HAP-1 (cell line): Measurements from ENCODE around the gene DOCK10.
A peak's percentile ranks its signal among the peaks of the same experiment; 100 is the strongest.

ENCODE experiments used
- DNase-seq, 2 experiments: peaks; one replicate each; pipeline ENCODE4 v3.0.0-alpha.2; 2016 to 2020; ENCODE audit warnings: low spot score in 2 of 2
- H3K27me3 ChIP-seq: fragments of 250-450 bp; sonication (Bioruptor Pico); 2 replicates; pipeline ENCODE4 v1.5.1; 2020; ENCODE audit warnings: low read depth, mild to moderate bottlenecking, moderate library complexity
- H3K36me3 ChIP-seq: fragments of 250-450 bp; sonication (Bioruptor Pico); replicated peaks from 2 replicates; pipeline ENCODE4 v1.5.1; 2020; ENCODE audit warnings: mild to moderate bottlenecking
- H3K4me1 ChIP-seq: fragments of 250-450 bp; sonication (Bioruptor Pico); 2 replicates; pipeline ENCODE4 v1.5.1; 2020; ENCODE audit warnings: mild to moderate bottlenecking
- H3K4me3 ChIP-seq: fragments of 250-450 bp; sonication (Bioruptor Pico); 2 replicates; pipeline ENCODE4 v1.5.1; 2020; ENCODE audit warnings: mild to moderate bottlenecking, moderate library complexity
- H3K9me3 ChIP-seq: fragments of 250-450 bp; sonication (Bioruptor Pico); 2 replicates; pipeline ENCODE4 v1.5.1; 2020; ENCODE audit warnings: mild to moderate bottlenecking, moderate library complexity
- in situ Hi-C: fragments of 300-500 bp; cut with MboI; formaldehyde crosslinking; loops from 3 replicates; pipeline ENCODE4 v1.14.3; 2020; ENCODE audit warnings: low sequenced_read_pairs, inconsistent platforms, mixed read lengths

Gene DOCK10

DNA sequence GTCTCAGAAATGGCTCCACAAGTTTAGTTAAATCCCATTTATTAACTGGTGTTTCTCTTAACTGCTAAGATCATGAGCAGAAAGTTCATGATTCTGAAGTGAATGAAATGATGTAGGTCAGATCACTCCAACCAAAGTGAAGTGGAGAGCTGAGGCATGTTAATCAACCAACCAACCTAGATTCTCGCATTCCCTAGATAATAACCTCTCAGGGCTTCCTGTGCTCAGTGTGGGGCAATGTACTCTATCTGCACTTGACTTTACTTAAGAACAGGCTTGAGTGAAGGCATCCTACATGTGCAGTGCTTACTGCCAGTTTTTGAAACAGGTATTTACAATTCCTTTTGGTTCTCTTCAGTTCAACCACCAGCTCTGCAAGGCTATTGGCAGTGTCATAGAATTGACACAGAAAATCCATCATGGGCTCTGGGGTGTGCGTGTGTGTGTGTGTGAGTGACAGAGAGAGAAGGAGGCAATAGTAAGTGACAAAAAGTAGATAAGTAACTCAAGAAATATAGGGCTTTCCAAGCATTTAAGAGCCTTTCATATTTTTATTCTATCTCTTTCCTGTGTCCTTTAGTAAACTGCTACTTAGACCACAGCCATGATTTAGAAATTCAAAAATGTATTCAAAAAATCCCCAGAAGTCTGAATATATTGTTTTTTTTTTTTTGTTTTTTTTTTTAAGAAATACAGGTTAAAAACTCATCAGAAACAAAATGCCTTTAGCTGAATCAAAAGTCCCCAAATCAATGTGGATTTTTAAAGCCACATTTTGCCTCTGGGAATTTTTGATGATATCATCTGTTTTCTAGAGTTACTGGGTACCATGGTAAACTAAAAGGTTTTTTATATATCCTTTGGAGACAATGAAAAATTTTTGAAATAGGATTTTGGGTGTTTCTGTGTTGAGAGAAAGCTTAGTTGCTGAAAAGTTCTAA is 28.6 kb downstream of the DOCK10 start:
- Histone ChIP-seq H3K27me3 (0 out of 2 replicates have a peak, but pooled peaks cover 3% of the 10 kb centered on the region), H3K9me3 (no peaks in the 10 kb centered on the region), H3K36me3 (no peaks in the 10 kb centered on the region), H3K4me3 (no peak overlapping the region), H3K4me1 (no peaks in the 10 kb centered on the region)
- in situ Hi-C loops = loop anchor here (25.0 kb wide), 1 partner anchor 651 kb away; no protein-coding TSS in a partner anchor
- DNase-seq = no peak

GRCh38 chr2:225011585-225011984 is 30.7 kb downstream of the DOCK10 start:
- Histone ChIP-seq H3K4me1 (no peaks in the 10 kb centered on the region), H3K27me3 (0 out of 2 replicates have a peak, but pooled peaks cover 3% of the 10 kb centered on the region), H3K4me3 (no peak overlapping the region), H3K9me3 (no peaks in the 10 kb centered on the region), H3K36me3 (no peaks in the 10 kb centered on the region)
- no peak for DNase-seq
- in situ Hi-C loops = loop anchor here (25.0 kb wide), 1 partner anchor 649 kb away; no protein-coding TSS in a partner anchor

- DNase-seq = no peak
- Histone ChIP-seq H3K4me1 (no peaks in the 10 kb centered on the region), H3K27me3 (0 out of 2 replicates have a peak, but pooled peaks cover 3% of the 10 kb centered on the region), H3K4me3 (no peak overlapping the region), H3K36me3 (no peaks in the 10 kb centered on the region), H3K9me3 (no peaks in the 10 kb centered on the region)
- in situ Hi-C loops = loop anchor here (25.0 kb wide), 1 partner anchor 649 kb away; no protein-coding TSS in a partner anchor
These were observed 31.5 kb downstream of the DOCK10 start for GRCh38 chr2:225010804-225011203.

DNA sequence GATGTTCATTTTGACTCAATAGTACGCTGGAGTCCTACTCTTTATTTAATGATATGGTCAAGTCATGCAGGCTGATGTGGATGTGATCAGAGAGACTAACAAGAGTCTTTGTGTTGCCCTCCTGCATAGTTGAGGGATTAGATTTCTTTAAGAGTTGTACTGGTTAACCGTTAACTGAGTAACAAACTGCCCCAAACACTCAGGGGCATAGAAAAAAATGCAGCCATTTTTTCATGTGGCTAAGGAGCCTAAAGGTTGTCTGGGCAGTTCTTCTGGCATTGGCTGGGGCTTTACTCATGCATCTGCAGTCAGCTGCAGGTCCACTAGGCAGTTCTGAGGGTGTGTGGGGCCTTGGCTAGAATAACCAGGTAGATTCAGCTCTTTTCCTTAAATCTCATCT is 32.5 kb downstream of the DOCK10 start:
- H3K36me3 ChIP-seq = no peaks in the 10 kb centered on the region
- H3K27me3 ChIP-seq = peaks cover 3% of the 10 kb centered on the region; the same call in 1 of the 2 replicates
- in situ Hi-C loops = loop anchor here (25.0 kb wide), 1 partner anchor 647 kb away; no protein-coding TSS in a partner anchor
- no peaks in the 10 kb centered on the region for H3K9me3 ChIP-seq
- no peak overlapping the region for H3K4me3 ChIP-seq
- DNase-seq = no peak
- H3K4me1 ChIP-seq = no peaks in the 10 kb centered on the region

- DNase-seq = peak in 1 of 2 experiments; percentile 36
- Histone ChIP-seq H3K9me3 (no peaks in the 10 kb centered on the region), H3K4me1 (no peaks in the 10 kb centered on the region), H3K27me3 (peaks cover 3% of the 10 kb centered on the region; the same call in 1 of the 2 replicates), H3K4me3 (no peak overlapping the region), H3K36me3 (no peaks in the 10 kb centered on the region)
- in situ Hi-C loops = loop anchor here (25.0 kb wide), 1 partner anchor 647 kb away; no protein-coding TSS in a partner anchor
These were observed 33.3 kb downstream of the DOCK10 start for GRCh38 chr2:225008935-225009334.

DNA sequence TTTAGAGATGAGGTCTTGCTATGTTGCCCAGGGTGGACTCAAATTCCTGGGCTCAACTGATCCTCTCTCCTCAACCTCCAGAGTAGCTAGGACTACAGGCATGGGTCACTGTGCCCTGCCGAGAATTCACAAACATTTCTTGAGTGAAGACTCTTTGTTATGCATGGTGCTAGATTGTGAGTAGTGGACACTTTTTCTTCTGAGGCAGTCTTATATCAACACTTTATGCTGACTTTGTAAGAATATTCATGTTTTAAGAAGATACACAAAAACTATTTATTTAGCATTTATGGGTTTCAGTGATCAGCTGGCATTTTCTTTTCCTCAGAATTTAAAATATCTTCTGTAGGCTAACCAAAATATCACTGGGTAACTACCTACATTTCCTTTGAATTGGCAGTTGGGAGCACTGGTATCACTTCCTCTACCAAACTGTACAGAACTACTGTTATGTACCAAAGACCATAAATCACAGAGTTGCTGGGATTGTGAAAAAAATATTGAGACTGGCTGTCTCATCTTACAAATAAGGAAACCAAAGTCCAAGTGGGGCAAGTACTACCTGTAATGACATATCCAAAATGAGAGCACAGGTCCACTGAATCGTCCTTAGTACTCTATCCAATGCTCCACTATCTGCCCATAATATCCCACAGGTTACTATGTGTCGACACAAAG is 34.0 kb downstream of the DOCK10 start:
- H3K27me3 ChIP-seq = peaks cover 3% of the 10 kb centered on the region; the same call in 1 of the 2 replicates
- in situ Hi-C loops = loop anchor here (25.0 kb wide), 1 partner anchor 646 kb away; no protein-coding TSS in a partner anchor
- no peaks in the 10 kb centered on the region for H3K9me3 ChIP-seq
- H3K4me3 ChIP-seq = no peak overlapping the region
- no peaks in the 10 kb centered on the region for H3K36me3 ChIP-seq
- H3K4me1 ChIP-seq = no peaks in the 10 kb centered on the region
- DNase-seq = no peak

DNA sequence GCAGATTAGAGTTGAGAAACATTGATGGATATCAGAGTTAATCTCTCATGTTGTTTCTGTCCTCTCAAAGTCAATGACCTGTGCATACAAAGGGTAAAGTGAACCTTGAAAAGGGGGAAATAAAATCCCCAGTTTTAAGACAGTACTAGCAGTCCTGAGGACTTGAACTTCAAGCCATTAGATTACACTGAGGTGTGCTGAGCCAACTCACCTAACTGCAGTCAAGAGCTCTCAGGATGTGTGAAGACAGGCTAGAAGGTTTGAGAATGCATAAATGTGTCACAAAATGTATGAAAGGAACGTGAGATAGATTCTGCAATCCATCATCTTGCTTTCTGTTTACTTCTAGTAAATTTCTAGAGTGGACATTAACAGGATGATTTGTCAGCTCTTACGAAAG is 35.5 kb downstream of the DOCK10 start:
- in situ Hi-C loops = loop anchor here (25.0 kb wide), 1 partner anchor 644 kb away; no protein-coding TSS in a partner anchor
- H3K4me1 ChIP-seq = no peaks in the 10 kb centered on the region

GRCh38 chr2:225004597-225004996 is 37.7 kb downstream of the DOCK10 start:
- H3K4me1 ChIP-seq = no peaks in the 10 kb centered on the region
- H3K27me3 ChIP-seq = no peaks in the 10 kb centered on the region; the same call in 1 of the 2 replicates
- no peaks in the 10 kb centered on the region for H3K36me3 ChIP-seq
- H3K4me3 ChIP-seq = no peak overlapping the region
- in situ Hi-C loops = loop anchor here (25.0 kb wide), 1 partner anchor 642 kb away; no protein-coding TSS in a partner anchor
- no peak for DNase-seq
- no peaks in the 10 kb centered on the region for H3K9me3 ChIP-seq

More for the DNA sequence above, 35.5 kb downstream of the DOCK10 start:
- no peaks in the 10 kb centered on the region for H3K9me3 ChIP-seq
- DNase-seq = no peak
- no peaks in the 10 kb centered on the region; the same call in 1 of the 2 replicates for H3K27me3 ChIP-seq
- H3K36me3 ChIP-seq = no peaks in the 10 kb centered on the region
- no peak overlapping the region for H3K4me3 ChIP-seq

DNA sequence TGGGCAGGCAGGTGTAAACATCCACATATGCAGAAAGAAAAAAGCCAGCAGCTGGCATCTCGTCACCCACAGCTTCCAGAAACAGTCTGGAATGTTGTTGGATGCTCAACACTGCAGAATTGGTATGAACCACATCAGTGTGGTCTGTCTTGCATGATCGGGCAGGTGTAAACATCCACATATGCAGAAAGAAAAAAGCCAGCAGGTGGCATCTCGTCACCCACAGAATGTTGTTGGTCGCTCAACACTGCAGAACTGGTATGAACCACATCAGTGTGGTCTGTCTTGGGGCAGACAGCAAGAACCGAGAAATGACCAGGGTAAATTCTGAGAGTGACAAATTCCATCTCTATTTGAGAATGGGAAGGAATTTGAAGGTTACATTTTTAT is 39.6 kb downstream of the DOCK10 start:
- no peaks in the 10 kb centered on the region; the same call in 1 of the 2 replicates for H3K27me3 ChIP-seq
- in situ Hi-C loops = loop anchor here (25.0 kb wide), 1 partner anchor 640 kb away; no protein-coding TSS in a partner anchor
- no peak for DNase-seq
- no peaks in the 10 kb centered on the region for H3K9me3 ChIP-seq
- H3K4me1 ChIP-seq = no peaks in the 10 kb centered on the region
- no peaks in the 10 kb centered on the region for H3K36me3 ChIP-seq
- H3K4me3 ChIP-seq = no peak overlapping the region

DNA sequence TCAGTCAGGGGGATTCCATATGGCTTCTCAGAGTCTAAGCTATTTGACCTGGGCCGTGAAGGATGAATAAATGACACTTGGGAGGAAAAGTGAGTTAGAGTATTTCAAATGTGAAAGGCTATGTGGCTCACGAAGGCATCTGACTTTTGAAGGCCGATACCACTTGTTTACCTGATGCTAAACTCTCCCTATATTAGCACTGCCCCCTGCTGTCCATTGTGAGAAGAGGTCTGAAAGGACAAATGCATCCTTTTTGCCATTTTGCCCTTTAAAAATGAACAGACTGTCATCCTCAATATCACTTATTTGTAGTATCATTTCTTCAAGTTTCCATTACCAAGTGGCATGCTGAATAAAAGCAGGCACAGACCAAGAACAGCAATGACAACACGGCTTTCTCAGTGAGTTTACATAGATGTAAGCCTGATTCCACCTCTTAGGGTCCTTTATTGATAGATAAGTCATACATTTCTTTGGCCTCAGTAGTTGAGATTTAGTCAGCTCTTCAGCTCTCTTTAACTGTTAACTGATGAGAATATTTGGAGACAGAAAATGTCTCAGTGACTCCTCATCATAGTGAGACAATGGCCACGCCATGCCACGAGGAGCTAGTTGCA is 40.1 kb downstream of the DOCK10 start:
- Histone ChIP-seq H3K4me1 (no peaks in the 10 kb centered on the region), H3K27me3 (no peaks in the 10 kb centered on the region; the same call in 1 of the 2 replicates)
- in situ Hi-C loops = loop anchor here (25.0 kb wide), 1 partner anchor 640 kb away; no protein-coding TSS in a partner anchor

DNA sequence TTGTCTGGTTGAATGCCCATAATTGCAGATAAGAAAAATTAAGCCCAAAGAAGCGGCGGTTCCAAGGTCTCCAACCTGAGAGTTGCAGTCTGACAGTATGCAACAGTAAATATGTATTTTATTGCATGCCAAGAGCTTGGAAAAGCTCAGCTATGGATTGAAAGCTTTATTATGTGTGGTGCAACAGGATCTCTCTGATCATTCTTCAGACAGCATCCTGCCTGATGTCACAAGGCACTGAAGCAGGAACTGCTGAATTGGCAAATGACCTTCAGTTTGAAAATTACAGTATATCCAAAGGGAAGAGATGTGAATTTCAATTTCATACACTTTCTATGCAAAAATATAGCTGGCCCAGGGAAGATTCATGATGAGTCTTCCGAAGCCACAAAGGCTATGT is 42.5 kb downstream of the DOCK10 start:
- no peaks in the 10 kb centered on the region for H3K9me3 ChIP-seq
- H3K4me3 ChIP-seq = no peak overlapping the region
- in situ Hi-C loops = loop anchor here (25.0 kb wide), 1 partner anchor 637 kb away; no protein-coding TSS in a partner anchor
- H3K27me3 ChIP-seq = no peaks in the 10 kb centered on the region
- no peak for DNase-seq
- H3K4me1 ChIP-seq = no peaks in the 10 kb centered on the region
- H3K36me3 ChIP-seq = no peaks in the 10 kb centered on the region

More for the DNA sequence above, 40.1 kb downstream of the DOCK10 start:
- no peaks in the 10 kb centered on the region for H3K9me3 ChIP-seq
- DNase-seq = peak; percentile 48 to 67
- H3K36me3 ChIP-seq = no peaks in the 10 kb centered on the region
- no peak overlapping the region for H3K4me3 ChIP-seq

GRCh38 chr2:224999321-224999720 is 42.9 kb downstream of the DOCK10 start:
- H3K27me3 ChIP-seq = no peaks in the 10 kb centered on the region
- no peaks in the 10 kb centered on the region for H3K9me3 ChIP-seq
- H3K4me1 ChIP-seq = no peaks in the 10 kb centered on the region
- no peak overlapping the region for H3K4me3 ChIP-seq
- DNase-seq = no peak
- H3K36me3 ChIP-seq = no peaks in the 10 kb centered on the region
- in situ Hi-C loops = no loop called here

DNA sequence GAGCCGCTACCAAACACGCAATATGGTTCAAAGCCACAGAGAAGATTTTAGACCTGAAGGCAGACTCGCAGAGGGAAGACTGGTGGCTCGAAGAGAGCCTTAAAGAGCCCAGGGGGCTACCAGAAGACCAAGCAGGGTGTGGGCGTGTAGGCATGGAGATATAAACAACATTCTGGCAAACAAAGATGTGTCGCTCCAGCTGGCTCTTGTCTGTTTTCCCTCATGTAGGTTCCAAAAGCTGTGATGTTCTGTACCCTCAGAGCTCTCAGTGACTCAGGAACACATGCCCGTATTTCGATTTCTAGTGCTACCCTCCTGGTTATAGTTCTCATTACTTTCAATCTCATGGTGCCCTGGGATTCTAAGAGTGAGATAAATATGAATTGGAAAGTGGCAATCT is 44.5 kb downstream of the DOCK10 start:
- in situ Hi-C loops = no loop called here
- Histone ChIP-seq H3K9me3 (no peaks in the 10 kb centered on the region), H3K4me1 (no peaks in the 10 kb centered on the region), H3K36me3 (no peaks in the 10 kb centered on the region), H3K4me3 (no peak overlapping the region), H3K27me3 (no peaks in the 10 kb centered on the region)
- DNase-seq = no peak
